ENCODE measurements around the gene NID1. TPM values are rescaled to one million over a fixed set of nuclear protein-coding genes. Genes with fewer than 3 reads are reported as not detected.

Gene NID1
- total and polyA plus RNA-seq, 8 donors = 3.6 to 28.2 (median 8.7) TPM

DNA sequence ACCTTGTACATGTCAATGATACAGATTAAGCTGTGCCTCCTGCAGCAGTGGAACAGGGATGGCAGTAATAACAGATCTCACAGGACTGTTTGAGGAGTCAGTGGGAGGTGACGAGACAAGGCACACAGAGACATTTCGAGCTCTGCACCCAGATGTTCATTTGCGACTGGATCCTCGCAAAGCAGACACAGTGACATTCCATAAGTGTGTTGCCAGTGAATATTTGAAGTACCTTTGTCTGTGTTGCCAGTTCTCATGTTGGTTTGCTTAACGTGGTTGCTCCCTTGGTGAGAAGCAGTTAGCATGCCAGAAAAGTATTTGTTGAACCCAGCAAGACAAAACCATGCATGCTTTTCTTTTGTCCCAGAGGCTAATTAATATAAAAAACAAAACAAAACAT lies 67.0 kb downstream of the NID1 start:
- DNase-seq (no peak), ATAC-seq (no peak), FAIRE-seq (no peak)
- no peaks in the 10 kb centered on the region for H3K27me3 ChIP-seq
- 85 to 92% methylated on average over 5 of the region's 5 CpGs for WGBS, 2 donors
- H3K4me1 ChIP-seq = no peaks in the 10 kb centered on the region
- H3K9me3 ChIP-seq = no peaks in the 10 kb centered on the region
- TF ChIP-seq, protein P1, sequence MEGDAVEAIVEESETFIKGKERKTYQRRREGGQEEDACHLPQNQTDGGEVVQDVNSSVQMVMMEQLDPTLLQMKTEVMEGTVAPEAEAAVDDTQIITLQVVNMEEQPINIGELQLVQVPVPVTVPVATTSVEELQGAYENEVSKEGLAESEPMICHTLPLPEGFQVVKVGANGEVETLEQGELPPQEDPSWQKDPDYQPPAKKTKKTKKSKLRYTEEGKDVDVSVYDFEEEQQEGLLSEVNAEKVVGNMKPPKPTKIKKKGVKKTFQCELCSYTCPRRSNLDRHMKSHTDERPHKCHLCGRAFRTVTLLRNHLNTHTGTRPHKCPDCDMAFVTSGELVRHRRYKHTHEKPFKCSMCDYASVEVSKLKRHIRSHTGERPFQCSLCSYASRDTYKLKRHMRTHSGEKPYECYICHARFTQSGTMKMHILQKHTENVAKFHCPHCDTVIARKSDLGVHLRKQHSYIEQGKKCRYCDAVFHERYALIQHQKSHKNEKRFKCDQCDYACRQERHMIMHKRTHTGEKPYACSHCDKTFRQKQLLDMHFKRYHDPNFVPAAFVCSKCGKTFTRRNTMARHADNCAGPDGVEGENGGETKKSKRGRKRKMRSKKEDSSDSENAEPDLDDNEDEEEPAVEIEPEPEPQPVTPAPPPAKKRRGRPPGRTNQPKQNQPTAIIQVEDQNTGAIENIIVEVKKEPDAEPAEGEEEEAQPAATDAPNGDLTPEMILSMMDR (IDR thresholded peaks at IDR 0.05) = no peak
- intact Hi-C loops (cut with DNase I) = no loop called here
- no peak overlapping the region for H3K27ac ChIP-seq
- no peaks in the 10 kb centered on the region for H3K36me3 ChIP-seq
- no peak overlapping the region for H3K4me3 ChIP-seq

DNA sequence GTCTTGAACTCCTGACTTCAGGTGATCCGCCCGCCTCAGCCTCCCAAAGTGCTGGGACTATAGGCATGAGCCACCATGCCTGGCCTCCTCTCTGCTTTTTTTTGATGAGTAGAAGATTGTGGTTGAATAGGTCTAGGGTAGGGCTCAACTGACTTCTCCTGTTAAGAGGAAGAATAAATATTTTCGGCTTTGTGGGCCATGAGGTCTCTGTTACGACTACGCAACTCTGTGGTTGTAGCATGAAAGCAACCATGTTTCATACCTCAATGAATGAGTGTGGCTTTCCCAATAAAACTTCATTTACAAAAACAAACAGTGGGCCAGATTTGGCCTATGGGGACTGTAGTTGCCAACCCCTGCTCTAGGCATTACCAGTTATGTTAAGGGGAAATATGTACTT lies 67.8 kb downstream of the NID1 start:
- TF ChIP-seq, protein P1 (IDR thresholded peaks at IDR 0.05) = no peak
- no peak overlapping the region for H3K27ac ChIP-seq
- ATAC-seq (no peak), DNase-seq (no peak), FAIRE-seq (no peak)
- WGBS, 2 donors = 94 to 98% methylated on average over 4 to 5 of the region's 5 CpGs
- H3K9me3 ChIP-seq = no peaks in the 10 kb centered on the region
- no peak overlapping the region for H3K4me3 ChIP-seq
- intact Hi-C loops (cut with DNase I) = no loop called here
- no peaks in the 10 kb centered on the region for H3K27me3 ChIP-seq
- H3K4me1 ChIP-seq = no peaks in the 10 kb centered on the region
- H3K36me3 ChIP-seq = no peaks in the 10 kb centered on the region

DNA sequence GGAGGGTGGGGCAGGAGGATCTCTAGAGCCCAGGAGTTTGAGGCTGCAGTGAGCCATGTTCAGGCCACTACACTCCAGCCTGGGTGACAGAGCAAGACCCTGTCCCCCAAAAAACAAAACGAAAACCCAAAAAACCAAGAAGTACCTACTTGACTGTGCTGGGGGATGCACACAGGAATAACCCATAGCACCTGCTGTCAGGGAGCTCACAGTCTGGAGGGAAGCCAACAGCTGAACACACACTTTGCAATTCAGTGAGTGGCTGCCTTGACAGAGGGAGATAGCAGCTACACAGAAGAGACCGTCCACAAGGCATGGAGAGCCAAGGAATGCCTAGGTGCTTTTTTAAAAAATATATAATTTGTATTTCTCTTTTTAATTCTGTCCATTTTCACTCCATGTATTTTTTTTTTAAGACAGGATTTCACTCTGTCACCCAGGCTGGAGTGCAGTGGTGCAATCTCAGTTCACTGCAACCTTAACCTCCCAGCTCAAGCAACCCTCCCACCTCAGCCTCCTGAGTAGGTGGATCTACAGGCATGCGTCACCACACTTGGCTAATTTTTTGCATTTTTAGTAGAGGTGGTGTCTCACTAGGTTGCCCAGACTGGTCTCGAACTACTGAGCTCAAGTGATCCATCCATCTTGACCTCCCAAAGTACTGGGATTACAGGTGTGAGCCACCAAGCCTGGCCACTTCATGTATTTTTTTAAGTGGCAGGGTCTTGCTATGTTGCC lies 68.7 kb downstream of the NID1 start:
- Histone ChIP-seq H3K4me1 (no peaks in the 10 kb centered on the region), H3K9me3 (no peaks in the 10 kb centered on the region), H3K36me3 (no peaks in the 10 kb centered on the region), H3K4me3 (no peak overlapping the region), H3K27ac (no peak overlapping the region), H3K27me3 (no peaks in the 10 kb centered on the region)
- intact Hi-C loops (cut with DNase I) = no loop called here
- ATAC-seq (peak in 1 of 4 donors; percentile 31), FAIRE-seq (no peak), DNase-seq (no peak)
- 62 to 66% methylated on average over 4 of the region's 4 CpGs for WGBS, 2 donors
- TF ChIP-seq, protein P1 (IDR thresholded peaks at IDR 0.05) = no peak

DNA sequence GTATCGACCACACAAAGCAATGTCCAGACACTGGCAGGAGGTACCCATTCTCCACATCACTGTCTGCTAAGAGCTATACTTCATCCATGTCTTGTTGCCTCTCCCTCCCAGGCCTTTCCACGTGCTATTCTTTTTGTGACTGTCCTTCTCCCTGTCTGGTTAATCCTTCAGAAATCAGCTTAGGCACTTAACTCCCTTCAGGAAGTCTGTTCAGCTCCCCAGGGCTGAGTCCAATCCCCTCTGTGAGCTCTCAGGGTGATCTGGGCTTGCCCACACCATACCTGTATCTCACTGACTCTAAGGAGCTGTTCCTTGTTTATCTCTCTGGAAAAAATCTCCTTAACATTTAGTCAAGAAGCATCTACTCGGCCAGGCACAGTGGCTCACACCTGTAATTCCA lies 69.4 kb downstream of the NID1 start:
- Histone ChIP-seq H3K36me3 (no peaks in the 10 kb centered on the region), H3K9me3 (no peaks in the 10 kb centered on the region), H3K27ac (no peak overlapping the region), H3K4me3 (no peak overlapping the region), H3K27me3 (no peaks in the 10 kb centered on the region), H3K4me1 (no peaks in the 10 kb centered on the region)
- intact Hi-C loops (cut with DNase I) = no loop called here
- TF ChIP-seq, protein P1 (IDR thresholded peaks at IDR 0.05) = no peak
- DNase-seq (no peak), FAIRE-seq (no peak), ATAC-seq (no peak)
- 73 to 77% methylated on average over 3 of the region's 3 CpGs for WGBS, 2 donors

DNA sequence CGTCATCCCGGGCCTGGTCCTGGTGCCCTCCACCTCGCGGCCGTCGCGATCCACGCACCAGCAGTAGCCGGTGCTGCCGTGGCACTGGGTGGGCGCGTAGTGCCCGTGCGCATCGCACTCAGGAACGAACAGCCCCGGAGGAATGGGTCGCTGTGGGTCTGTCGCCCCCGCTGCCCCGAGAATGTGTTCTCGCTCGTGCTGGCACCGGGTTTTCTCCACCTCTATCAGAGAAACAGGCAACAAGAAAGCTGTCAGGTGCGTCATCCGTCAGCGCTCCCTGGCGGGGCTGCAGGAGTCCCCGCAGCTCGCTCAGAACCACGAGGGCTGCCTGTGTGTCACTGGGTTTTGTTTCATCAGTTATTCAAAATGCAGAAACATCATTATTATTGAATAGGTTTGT lies 71.2 kb downstream of the NID1 start:
- intact Hi-C loops (cut with DNase I) = no loop called here
- no peaks in the 10 kb centered on the region for H3K36me3 ChIP-seq
- no peak overlapping the region for H3K27ac ChIP-seq
- no peak for FAIRE-seq
- no peak for DNase-seq
- ATAC-seq = no peak
- H3K27me3 ChIP-seq = no peaks in the 10 kb centered on the region
- no peak overlapping the region for H3K4me3 ChIP-seq
- TF ChIP-seq, protein P1 (IDR thresholded peaks at IDR 0.05) = no peak
- no peaks in the 10 kb centered on the region for H3K4me1 ChIP-seq
- no peaks in the 10 kb centered on the region for H3K9me3 ChIP-seq
- WGBS, 2 donors = 92 to 93% methylated on average over 31 of the region's 31 CpGs

All from pancreas (tissue), 10 donors.